B cell (primary cell): ENCODE results near the gene MANBA.

ENCODE experiments used
- EZH2 ChIP-seq: IDR thresholded peaks from 2 replicates; pipeline ENCODE4 v1.6.1; 2012; ENCODE audit warnings: borderline replicate concordance, low read depth, mild to moderate bottlenecking, moderate library complexity, low read length; ENCODE audit not compliant: insufficient read depth, poor library complexity, severe bottlenecking
- TF ChIP-seq, protein P1 (sequence below): fragments of 200-600 bp; IDR thresholded peaks from one replicate; pipeline ENCODE4 v1.8.0; 2022; ENCODE audit warnings: antibody characterized with exemption, mild to moderate bottlenecking

DNA sequence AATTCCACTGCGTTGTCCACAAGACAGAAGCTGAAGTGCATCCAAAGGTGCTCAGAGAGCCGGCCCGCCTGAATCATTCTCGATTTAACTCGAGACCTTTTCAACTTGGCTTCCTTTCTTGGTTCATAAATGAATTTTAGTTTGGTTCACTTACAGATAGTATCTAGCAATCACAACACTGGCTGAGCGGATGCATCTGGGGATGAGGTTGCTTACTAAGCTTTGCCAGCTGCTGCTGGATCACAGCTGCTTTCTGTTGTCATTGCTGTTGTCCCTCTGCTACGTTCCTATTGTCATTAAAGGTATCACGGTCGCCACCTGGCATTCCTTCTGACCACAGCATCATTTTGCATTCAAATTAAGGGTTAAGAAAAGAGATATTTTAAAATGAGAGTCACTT lies 144.1 kb downstream of the MANBA start:
- no peak for TF ChIP-seq EZH2
- TF ChIP-seq, protein P1, sequence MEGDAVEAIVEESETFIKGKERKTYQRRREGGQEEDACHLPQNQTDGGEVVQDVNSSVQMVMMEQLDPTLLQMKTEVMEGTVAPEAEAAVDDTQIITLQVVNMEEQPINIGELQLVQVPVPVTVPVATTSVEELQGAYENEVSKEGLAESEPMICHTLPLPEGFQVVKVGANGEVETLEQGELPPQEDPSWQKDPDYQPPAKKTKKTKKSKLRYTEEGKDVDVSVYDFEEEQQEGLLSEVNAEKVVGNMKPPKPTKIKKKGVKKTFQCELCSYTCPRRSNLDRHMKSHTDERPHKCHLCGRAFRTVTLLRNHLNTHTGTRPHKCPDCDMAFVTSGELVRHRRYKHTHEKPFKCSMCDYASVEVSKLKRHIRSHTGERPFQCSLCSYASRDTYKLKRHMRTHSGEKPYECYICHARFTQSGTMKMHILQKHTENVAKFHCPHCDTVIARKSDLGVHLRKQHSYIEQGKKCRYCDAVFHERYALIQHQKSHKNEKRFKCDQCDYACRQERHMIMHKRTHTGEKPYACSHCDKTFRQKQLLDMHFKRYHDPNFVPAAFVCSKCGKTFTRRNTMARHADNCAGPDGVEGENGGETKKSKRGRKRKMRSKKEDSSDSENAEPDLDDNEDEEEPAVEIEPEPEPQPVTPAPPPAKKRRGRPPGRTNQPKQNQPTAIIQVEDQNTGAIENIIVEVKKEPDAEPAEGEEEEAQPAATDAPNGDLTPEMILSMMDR = no peak
